Caco-2 (cell line): ENCODE measurements around the gene ARHGAP15. TPM values are rescaled to one million over a fixed set of nuclear protein-coding genes. Genes with fewer than 3 reads are reported as not detected.

ENCODE experiments used
- BruUV-seq: library from RNA; stranded (reverse); fragments of 400-500 nt; replicated peaks from 2 replicates; lab custom pipeline; 2021; lab: Mats Ljungman, UMichigan
- CTCF ChIA-PET: fragments of 300-600 bp; sonication (Branson Sonifier 250); formaldehyde crosslinking; loops from one replicate; lab custom pipeline; 2022; ENCODE audit warnings: antibody characterized with exemption; lab: Charles Lee
- POLR2A ChIA-PET: fragments of 300-600 bp; sonication (Branson Sonifier 250); formaldehyde crosslinking; loops from one replicate; lab custom pipeline; 2022; ENCODE audit warnings: antibody characterized with exemption; lab: Charles Lee
- DNase-seq, 2 experiments: peaks; one replicate each; pipeline versions ENCODE4 v3.0.0 to v3.0.0-alpha.2; 2020 to 2022
- H3K27me3 ChIP-seq: replicated peaks from 2 replicates; pipeline ENCODE4 v1.6.0; 2011; ENCODE audit warnings: low read length; ENCODE audit not compliant: control insufficient read depth, insufficient read depth
- H3K36me3 ChIP-seq: 2 replicates; pipeline ENCODE4 v1.5.1; 2011; ENCODE audit warnings: low read length; ENCODE audit not compliant: control insufficient read depth, insufficient read depth
- H3K4me1 ChIP-seq: fragments of 250-450 bp; sonication (Bioruptor Pico); 2 replicates; pipeline ENCODE4 v1.5.1; 2020; ENCODE audit warnings: mild to moderate bottlenecking
- H3K4me3 ChIP-seq: 2 replicates; pipeline ENCODE4 v1.5.1; 2011; ENCODE audit warnings: low read depth, mild to moderate bottlenecking, control low read depth, low read length
- H3K9me3 ChIP-seq: fragments of 250-450 bp; sonication (Bioruptor Pico); 2 replicates; pipeline ENCODE4 v1.5.1; 2020; ENCODE audit warnings: mild to moderate bottlenecking, moderate library complexity
- H3K27ac Mint-ChIP-seq: one replicate; pipeline ENCODE4 v1.8.0; 2022; ENCODE audit warnings: mixed read lengths; ENCODE audit not compliant: unreplicated experiment
- H3K27me3 Mint-ChIP-seq: one replicate; pipeline ENCODE4 v1.8.0; 2022; ENCODE audit warnings: mixed read lengths; ENCODE audit not compliant: insufficient read depth, unreplicated experiment
- H3K36me3 Mint-ChIP-seq: one replicate; pipeline ENCODE4 v1.8.0; 2022; ENCODE audit warnings: mild to moderate bottlenecking, mixed read lengths; ENCODE audit not compliant: insufficient read depth, unreplicated experiment
- H3K4me1 Mint-ChIP-seq: one replicate; pipeline ENCODE4 v1.8.0; 2022; ENCODE audit warnings: low read depth, mixed read lengths; ENCODE audit not compliant: unreplicated experiment
- H3K4me3 Mint-ChIP-seq: one replicate; pipeline ENCODE4 v1.8.0; 2022; ENCODE audit warnings: mild to moderate bottlenecking, moderate library complexity, mixed read lengths; ENCODE audit not compliant: unreplicated experiment
- H3K9me3 Mint-ChIP-seq: one replicate; pipeline ENCODE4 v1.8.0; 2022; ENCODE audit warnings: mixed read lengths; ENCODE audit not compliant: unreplicated experiment
- CTCF ChIP-seq, 2 experiments: fragments of 200-600 bp in 1 of 2; IDR thresholded peaks; 1 replicate in 1 of 2; 2 replicates in 1 of 2; pipeline versions ENCODE4 v1.5.1 to v1.8.0; 2011 to 2022; ENCODE audit warnings: antibody characterized with exemption in 1 of 2, control low read depth in 1 of 2, inconsistent platforms in 1 of 2, low read depth in 1 of 2, low read length in 1 of 2, mild to moderate bottlenecking in 1 of 2, moderate library complexity in 1 of 2; ENCODE audit not compliant: insufficient read depth in 1 of 2, severe bottlenecking in 1 of 2, unreplicated experiment in 1 of 2
- intact Hi-C: fragments of 100-400 bp; cut with micrococcal nuclease; formaldehyde crosslinking; loops from one replicate; pipeline ENCODE4 v1.10.0; 2022; ENCODE audit not compliant: unreplicated experiment
- total RNA-seq: library from RNA; stranded (reverse); gene quantifications from 2 replicates; pipeline ENCODE4 v1.2.3, GENCODE V29; 2022

Gene ARHGAP15
- total RNA-seq, 1 experiment from 2014 or later: not detected

DNA sequence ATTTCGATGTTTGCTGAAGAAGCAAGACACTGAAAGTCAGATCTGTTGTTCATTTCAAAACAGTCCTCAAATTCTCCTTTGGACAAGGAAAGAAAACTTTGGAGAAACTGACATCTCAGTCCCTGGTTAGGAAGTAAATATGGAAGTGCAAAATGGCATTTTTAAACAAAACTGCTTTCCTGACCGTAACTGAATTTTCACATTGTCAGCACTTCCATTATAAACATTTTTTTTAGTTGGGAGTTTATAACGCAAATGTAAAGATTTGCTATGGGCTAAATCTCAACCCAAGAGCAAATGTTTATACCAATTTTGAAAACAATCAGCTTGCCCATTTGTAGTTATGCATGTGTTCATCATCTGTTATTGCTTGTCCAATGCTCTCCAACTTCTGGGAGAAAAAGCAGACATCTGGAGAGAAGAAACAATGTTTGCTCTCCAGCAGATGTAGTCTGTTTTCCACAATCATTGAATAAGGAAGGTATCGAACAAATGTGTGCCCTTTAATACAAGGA lies 520.1 kb downstream of the ARHGAP15 start:
- CTCF ChIA-PET: no interaction called here

GRCh38 chr2:143652692-143653091 lies 523.5 kb downstream of the ARHGAP15 start:
- Histone ChIP-seq H3K27me3 (no peaks in the 10 kb centered on the region), H3K4me3 (no peak overlapping the region), H3K4me1 (no peaks in the 10 kb centered on the region), H3K36me3 (no peaks in the 10 kb centered on the region), H3K9me3 (no peaks in the 10 kb centered on the region)
- intact Hi-C loops: no loop called here
- no peaks in the 10 kb centered on the region for H3K4me1 Mint-ChIP-seq
- H3K27ac Mint-ChIP-seq: no peak overlapping the region
- peaks cover 3% of the 10 kb centered on the region for H3K27me3 Mint-ChIP-seq
- no peak for TF ChIP-seq CTCF (IDR thresholded peaks at IDR 0.05; ENCODE audit: insufficient read depth in 1 of 2, low read depth in 1 of 2, low read length in 1 of 2, severe bottlenecking in 1 of 2, unreplicated experiment in 1 of 2)
- DNase-seq: no peak
- no peaks in the 10 kb centered on the region for H3K36me3 Mint-ChIP-seq
- H3K4me3 Mint-ChIP-seq: no peak overlapping the region
- ChIA-PET POLR2A (no interaction called here), CTCF (no interaction called here)
- BruUV-seq: no TSS peak
- H3K9me3 Mint-ChIP-seq: peaks cover 17% of the 10 kb centered on the region

More for the DNA sequence above, 520.1 kb downstream of the ARHGAP15 start:
- Mint-ChIP-seq H3K27ac (no peak overlapping the region), H3K36me3 (no peaks in the 10 kb centered on the region), H3K4me3 (no peak overlapping the region), H3K9me3 (peaks cover 17% of the 10 kb centered on the region), H3K27me3 (peaks cover 2% of the 10 kb centered on the region), H3K4me1 (no peaks in the 10 kb centered on the region)
- Histone ChIP-seq H3K36me3 (no peaks in the 10 kb centered on the region), H3K4me3 (no peak overlapping the region), H3K9me3 (no peaks in the 10 kb centered on the region), H3K27me3 (no peaks in the 10 kb centered on the region), H3K4me1 (no peaks in the 10 kb centered on the region)
- POLR2A ChIA-PET: no interaction called here
- BruUV-seq: no TSS peak
- DNase-seq: no peak
- intact Hi-C loops: no loop called here
- no peak for TF ChIP-seq CTCF (IDR thresholded peaks at IDR 0.05; ENCODE audit: insufficient read depth in 1 of 2, low read depth in 1 of 2, low read length in 1 of 2, severe bottlenecking in 1 of 2, unreplicated experiment in 1 of 2)

DNA sequence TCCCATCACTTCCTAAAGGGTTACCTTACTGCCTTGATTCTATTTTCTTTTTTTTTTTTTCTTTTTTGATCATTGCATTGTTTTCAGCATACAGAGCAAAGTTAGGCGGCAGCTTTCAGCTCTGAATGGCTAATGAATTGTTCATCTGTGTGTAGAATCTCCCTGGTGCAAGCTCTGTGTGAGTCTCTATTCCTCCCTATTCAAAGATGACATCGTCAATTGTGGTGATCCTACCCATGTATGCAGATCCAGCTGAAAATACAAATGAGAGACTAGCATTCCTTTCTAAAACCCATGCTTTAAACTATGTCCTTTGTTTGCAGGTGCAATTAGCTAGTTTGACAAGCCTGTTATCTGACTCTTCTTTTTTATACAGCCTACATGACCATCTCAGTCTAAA lies 539.0 kb downstream of the ARHGAP15 start:
- Histone ChIP-seq H3K27me3 (no peaks in the 10 kb centered on the region), H3K4me3 (no peak overlapping the region), H3K9me3 (no peaks in the 10 kb centered on the region; the same call in 1 of the 2 replicates), H3K4me1 (no peaks in the 10 kb centered on the region), H3K36me3 (no peaks in the 10 kb centered on the region)
- Mint-ChIP-seq H3K27me3 (no peaks in the 10 kb centered on the region), H3K4me3 (no peak overlapping the region), H3K27ac (no peak overlapping the region), H3K4me1 (no peaks in the 10 kb centered on the region), H3K9me3 (no peaks in the 10 kb centered on the region), H3K36me3 (no peaks in the 10 kb centered on the region)
- intact Hi-C loops: no loop called here
- no peak for TF ChIP-seq CTCF (IDR thresholded peaks at IDR 0.05; ENCODE audit: insufficient read depth in 1 of 2, low read depth in 1 of 2, low read length in 1 of 2, severe bottlenecking in 1 of 2, unreplicated experiment in 1 of 2)
- BruUV-seq: no TSS peak
- ChIA-PET POLR2A (no interaction called here), CTCF (no interaction called here)
- no peak for DNase-seq
